Choroid plexus epithelial cell (primary cell): ENCODE data around the gene DIP2C.

ENCODE experiments used
- DNase-seq: peaks from one replicate; pipeline ENCODE4 v3.0.0-alpha.2; 2010; ENCODE audit warnings: low read depth
- H3K4me3 ChIP-seq: 2 replicates; pipeline ENCODE4 v1.5.1; 2011; ENCODE audit warnings: low read depth, mild to moderate bottlenecking, control low read depth, low read length, moderate library complexity
- TF ChIP-seq, protein P1 (sequence below): conservative IDR thresholded peaks from 2 replicates; pipeline ENCODE4 v1.5.1; 2011; ENCODE audit warnings: low read depth, mild to moderate bottlenecking, control low read depth, inconsistent platforms, low read length, moderate library complexity

The DIP2C gene

GRCh38 chr10:393787-394438 is 295.6 kb downstream of the DIP2C start:
- no peak for DNase-seq
- H3K4me3 ChIP-seq = no peak overlapping the region
- TF ChIP-seq, protein P1, sequence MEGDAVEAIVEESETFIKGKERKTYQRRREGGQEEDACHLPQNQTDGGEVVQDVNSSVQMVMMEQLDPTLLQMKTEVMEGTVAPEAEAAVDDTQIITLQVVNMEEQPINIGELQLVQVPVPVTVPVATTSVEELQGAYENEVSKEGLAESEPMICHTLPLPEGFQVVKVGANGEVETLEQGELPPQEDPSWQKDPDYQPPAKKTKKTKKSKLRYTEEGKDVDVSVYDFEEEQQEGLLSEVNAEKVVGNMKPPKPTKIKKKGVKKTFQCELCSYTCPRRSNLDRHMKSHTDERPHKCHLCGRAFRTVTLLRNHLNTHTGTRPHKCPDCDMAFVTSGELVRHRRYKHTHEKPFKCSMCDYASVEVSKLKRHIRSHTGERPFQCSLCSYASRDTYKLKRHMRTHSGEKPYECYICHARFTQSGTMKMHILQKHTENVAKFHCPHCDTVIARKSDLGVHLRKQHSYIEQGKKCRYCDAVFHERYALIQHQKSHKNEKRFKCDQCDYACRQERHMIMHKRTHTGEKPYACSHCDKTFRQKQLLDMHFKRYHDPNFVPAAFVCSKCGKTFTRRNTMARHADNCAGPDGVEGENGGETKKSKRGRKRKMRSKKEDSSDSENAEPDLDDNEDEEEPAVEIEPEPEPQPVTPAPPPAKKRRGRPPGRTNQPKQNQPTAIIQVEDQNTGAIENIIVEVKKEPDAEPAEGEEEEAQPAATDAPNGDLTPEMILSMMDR = no peak

- TF ChIP-seq, protein P1 = no peak
- no peak for DNase-seq
- H3K4me3 ChIP-seq = no peak overlapping the region
These were observed 296.2 kb downstream of the DIP2C start for GRCh38 chr10:393106-393745.

- TF ChIP-seq, protein P1 = no peak
- H3K4me3 ChIP-seq = no peak overlapping the region
- DNase-seq = no peak
These were observed 296.8 kb downstream of the DIP2C start for GRCh38 chr10:392705-393037.

DNA sequence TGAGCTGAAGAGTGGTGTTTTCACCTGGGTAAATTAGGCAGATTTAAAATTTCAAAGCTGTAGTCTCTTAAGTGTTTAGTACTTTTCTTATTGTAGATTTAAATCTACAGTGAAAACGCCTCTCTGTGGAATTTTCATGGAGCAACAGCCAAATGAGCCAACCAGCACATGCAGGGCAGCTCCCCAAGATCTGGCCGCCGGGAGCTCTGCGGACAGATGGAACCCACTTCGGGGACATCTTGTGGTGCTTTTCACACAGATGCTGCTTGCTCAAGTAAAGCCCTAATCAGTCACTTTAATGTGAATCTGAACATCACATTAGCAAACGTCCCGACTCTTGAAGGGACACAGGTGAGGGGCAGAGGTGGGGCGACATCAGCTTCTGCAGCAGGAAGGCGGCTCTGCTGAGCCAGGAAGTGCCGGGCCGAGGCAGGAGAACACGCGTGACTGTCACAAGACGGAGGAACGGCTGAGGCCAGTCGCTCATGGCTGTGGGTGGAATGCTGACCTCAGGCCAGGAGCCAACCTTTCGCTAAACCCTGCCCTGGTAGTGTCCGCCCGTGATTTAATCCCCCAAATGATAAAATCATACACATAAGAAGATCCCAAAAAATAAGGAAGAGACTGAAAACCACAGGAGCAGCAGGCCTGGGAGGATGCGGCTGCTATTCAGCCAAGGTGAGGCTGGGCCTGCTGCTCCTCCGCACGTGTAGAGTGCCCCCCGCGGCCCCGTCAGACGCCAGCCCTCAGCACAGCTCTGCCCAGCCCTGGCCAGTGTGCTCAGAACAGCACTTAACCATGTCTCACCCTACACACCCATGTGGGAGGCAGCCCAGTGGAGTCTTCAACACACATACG is 297.4 kb downstream of the DIP2C start:
- TF ChIP-seq, protein P1 = no peak
- H3K4me3 ChIP-seq = no peak overlapping the region
- no peak for DNase-seq

- TF ChIP-seq, protein P1 = no peak
- no peak for DNase-seq
- H3K4me3 ChIP-seq = no peak overlapping the region
These were observed 298.2 kb downstream of the DIP2C start for GRCh38 chr10:391305-391704.

DNA sequence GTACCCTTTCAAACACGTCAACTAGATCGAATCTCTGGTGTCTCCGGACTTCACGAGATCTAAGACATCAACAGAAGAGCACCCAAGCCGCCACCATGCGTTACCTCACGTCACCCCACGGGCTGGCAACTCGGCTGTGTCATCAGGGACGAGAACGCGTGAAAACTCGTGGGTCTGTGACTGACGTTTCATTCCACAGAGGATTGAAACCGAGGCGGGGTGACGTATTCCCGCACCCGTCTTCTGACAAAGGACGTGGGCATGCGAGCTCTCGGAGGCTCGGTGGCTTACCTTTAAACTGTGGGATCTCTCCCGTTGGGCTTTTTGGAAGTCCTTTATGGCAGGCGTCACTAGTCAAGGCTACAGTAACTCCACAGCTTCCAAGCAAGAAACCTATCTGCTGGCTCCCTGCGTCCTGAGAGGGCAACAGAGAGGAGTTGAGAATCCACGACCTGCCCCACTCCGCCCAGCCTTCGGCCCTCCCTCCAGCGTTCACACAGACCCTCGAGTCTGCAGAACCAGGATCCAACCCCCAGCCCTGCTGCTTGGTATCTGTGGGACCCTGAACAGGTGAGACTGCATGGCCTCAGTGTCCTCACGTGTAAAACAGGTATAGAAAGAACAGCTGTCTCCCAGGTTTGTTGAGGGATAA is 298.9 kb downstream of the DIP2C start:
- H3K4me3 ChIP-seq = no peak overlapping the region
- DNase-seq = no peak
- TF ChIP-seq, protein P1 = no peak
